WTC11 (cell line): ENCODE data around the gene GALNTL6. TPM values are rescaled to one million over a fixed set of nuclear protein-coding genes. Genes with fewer than 3 reads are reported as not detected.

Source experiments
- ATAC-seq: fragments of 200-7000 bp; cut with Tn5 transposase; 2 replicates; pipeline ENCODE4 v1.10.0; 2021; ENCODE audit warnings: mild to moderate bottlenecking, moderate library complexity
- CTCF ChIA-PET: fragments of 300-600 bp; sonication (Branson Sonifier 250); formaldehyde crosslinking; loops from one replicate; lab custom pipeline; 2021; ENCODE audit warnings: antibody characterized with exemption; lab: Charles Lee
- POLR2A ChIA-PET: fragments of 350-600 bp; sonication (Branson Sonifier 250); formaldehyde crosslinking; loops from one replicate; lab custom pipeline; 2021; ENCODE audit warnings: antibody characterized with exemption; lab: Charles Lee
- DNase-seq: peaks from one replicate; pipeline ENCODE4 v3.0.0; 2021; ENCODE audit warnings: low spot score
- H3K27ac Mint-ChIP-seq: 2 replicates; pipeline ENCODE4 v1.8.0; 2021; ENCODE audit warnings: mixed read lengths
- H3K27me3 Mint-ChIP-seq: 2 replicates; pipeline ENCODE4 v1.8.0; 2021; ENCODE audit warnings: low read depth, mild to moderate bottlenecking, moderate library complexity, mixed read lengths
- H3K36me3 Mint-ChIP-seq: 2 replicates; pipeline ENCODE4 v1.8.0; 2021; ENCODE audit warnings: mixed read lengths
- H3K4me1 Mint-ChIP-seq: 2 replicates; pipeline ENCODE4 v1.8.0; 2022; ENCODE audit warnings: mixed read lengths
- H3K4me3 Mint-ChIP-seq: 2 replicates; pipeline ENCODE4 v1.8.0; 2021; ENCODE audit warnings: mild to moderate bottlenecking, moderate library complexity, mixed read lengths
- H3K9me3 Mint-ChIP-seq: 2 replicates; pipeline ENCODE4 v1.8.0; 2021; ENCODE audit warnings: mixed read lengths
- EMX1 ChIP-seq: fragments of 250-450 bp; sonication (Bioruptor Pico); IDR thresholded peaks from 2 replicates; pipeline ENCODE4 v1.8.0; 2021; ENCODE audit warnings: mild to moderate bottlenecking
- ERG ChIP-seq: fragments of 250-450 bp; sonication (Bioruptor Pico); IDR thresholded peaks from 2 replicates; pipeline ENCODE4 v1.8.0; 2021; ENCODE audit warnings: mild to moderate bottlenecking
- ESRRA ChIP-seq: sonication (generic); formaldehyde crosslinking; IDR thresholded peaks from 2 replicates; pipeline ENCODE4 v1.8.1; 2022; ENCODE audit warnings: mild to moderate bottlenecking, missing genetic modification reagents, borderline replicate concordance
- FOXJ3 ChIP-seq: sonication (generic); formaldehyde crosslinking; IDR thresholded peaks from 2 replicates; pipeline ENCODE4 v1.9.0; 2021; ENCODE audit warnings: missing genetic modification reagents, mild to moderate bottlenecking, borderline replicate concordance
- KAT7 ChIP-seq: sonication (generic); formaldehyde crosslinking; IDR thresholded peaks from 2 replicates; pipeline ENCODE4 v1.8.1; 2023; ENCODE audit warnings: missing genetic modification reagents, mild to moderate bottlenecking, borderline replicate concordance
- MAX ChIP-seq: sonication (generic); formaldehyde crosslinking; IDR thresholded peaks from 2 replicates; pipeline ENCODE4 v1.8.0; 2022; ENCODE audit warnings: mild to moderate bottlenecking, missing genetic modification reagents
- NFATC4 ChIP-seq: fragments of 250-450 bp; sonication (Bioruptor Pico); IDR thresholded peaks from 2 replicates; pipeline ENCODE4 v1.9.0; 2021; ENCODE audit warnings: mild to moderate bottlenecking
- NFYB ChIP-seq: sonication (generic); formaldehyde crosslinking; conservative IDR thresholded peaks from 2 replicates; pipeline ENCODE4 v1.8.0; 2022; ENCODE audit warnings: low read depth, missing genetic modification reagents
- NR2C2 ChIP-seq: sonication (generic); formaldehyde crosslinking; IDR thresholded peaks from 2 replicates; pipeline ENCODE4 v1.8.0; 2022; ENCODE audit warnings: mild to moderate bottlenecking, missing genetic modification reagents
- SOX15 ChIP-seq: fragments of 250-450 bp; sonication (Bioruptor Pico); IDR thresholded peaks from 2 replicates; pipeline ENCODE4 v1.9.0; 2021; ENCODE audit warnings: mild to moderate bottlenecking
- SP1 ChIP-seq: sonication (generic); formaldehyde crosslinking; conservative IDR thresholded peaks from 2 replicates; pipeline ENCODE4 v1.8.1; 2022; ENCODE audit warnings: missing genetic modification reagents
- TEAD1 ChIP-seq: sonication (generic); formaldehyde crosslinking; IDR thresholded peaks from 2 replicates; pipeline ENCODE4 v1.8.0; 2022; ENCODE audit warnings: mild to moderate bottlenecking, missing genetic modification reagents
- USF2 ChIP-seq: sonication (generic); formaldehyde crosslinking; IDR thresholded peaks from 2 replicates; pipeline ENCODE4 v1.8.1; 2023; ENCODE audit warnings: mild to moderate bottlenecking, missing genetic modification reagents, moderate library complexity
- ZBTB21 ChIP-seq: sonication (generic); formaldehyde crosslinking; IDR thresholded peaks from 2 replicates; pipeline ENCODE4 v1.8.1; 2023; ENCODE audit warnings: mild to moderate bottlenecking, missing genetic modification reagents, borderline replicate concordance
- ZMAT4 ChIP-seq: fragments of 250-450 bp; sonication (Bioruptor Pico); IDR thresholded peaks from 2 replicates; pipeline ENCODE4 v1.9.0; 2021; ENCODE audit warnings: mild to moderate bottlenecking
- ZNF232 ChIP-seq: sonication (generic); formaldehyde crosslinking; IDR thresholded peaks from 2 replicates; pipeline ENCODE4 v1.8.0; 2022; ENCODE audit warnings: mild to moderate bottlenecking, missing genetic modification reagents
- ZNF512 ChIP-seq: sonication (generic); formaldehyde crosslinking; IDR thresholded peaks from 2 replicates; pipeline ENCODE4 v1.8.1; 2022; ENCODE audit warnings: missing genetic modification reagents, borderline replicate concordance
- total RNA-seq: library from RNA; stranded (reverse); gene quantifications from 3 replicates; pipeline ENCODE4 v1.2.3, GENCODE V29; 2021
- TF ChIP-seq, protein P1 (sequence below): sonication (generic); formaldehyde crosslinking; IDR thresholded peaks from 2 replicates; pipeline ENCODE4 v1.8.1; 2022; ENCODE audit warnings: mild to moderate bottlenecking, missing genetic modification reagents, moderate library complexity, borderline replicate concordance
- TF ChIP-seq, protein P2 (sequence below): sonication (generic); formaldehyde crosslinking; IDR thresholded peaks from 2 replicates; pipeline ENCODE4 v1.8.1; 2023; ENCODE audit warnings: mild to moderate bottlenecking, missing genetic modification reagents
- TF ChIP-seq, protein P3 (sequence below): fragments of 250-450 bp; sonication (Bioruptor Pico); conservative IDR thresholded peaks from 2 replicates; pipeline ENCODE4 v1.9.0; 2021; ENCODE audit warnings: mild to moderate bottlenecking
- TF ChIP-seq, protein P4 (sequence below): fragments of 250-450 bp; sonication (Bioruptor Pico); IDR thresholded peaks from 2 replicates; pipeline ENCODE4 v1.9.0; 2021; ENCODE audit warnings: moderate library complexity, mild to moderate bottlenecking, inconsistent platforms, borderline replicate concordance
- TF ChIP-seq, protein P5 (sequence below): sonication (generic); formaldehyde crosslinking; IDR thresholded peaks from 2 replicates; pipeline ENCODE4 v1.8.1; 2022; ENCODE audit warnings: low read depth, mild to moderate bottlenecking, moderate library complexity, missing genetic modification reagents, borderline replicate concordance

GALNTL6 gene
- total RNA-seq, 1 experiment from 2014 or later: 0.24 TPM

DNA sequence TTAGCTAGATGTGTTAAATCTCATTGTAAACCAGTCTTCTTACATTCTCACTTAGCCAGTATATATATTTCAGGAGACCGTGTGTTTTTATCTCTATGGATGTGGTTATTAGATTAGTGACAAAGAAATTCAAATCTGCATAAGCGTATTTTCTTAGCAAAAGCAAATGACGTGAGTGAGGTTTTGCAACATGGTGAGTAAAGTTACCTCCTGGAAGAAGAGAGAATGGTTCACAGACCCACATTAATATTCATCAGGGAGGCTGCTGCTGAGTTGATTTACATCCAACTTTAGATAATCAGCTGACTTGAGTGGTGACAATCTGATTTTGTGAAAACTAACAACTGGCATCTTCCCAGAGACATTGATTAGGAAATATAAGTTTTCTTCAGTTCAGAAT is 765.5 kb downstream of the GALNTL6 start:
- H3K9me3 Mint-ChIP-seq: no peaks in the 10 kb centered on the region
- TF ChIP-seq ESRRA (CRISPR knock-in tag) (no peak), SOX15 (no peak), MAX (CRISPR knock-in tag) (no peak), EMX1 (no peak), ZNF232 (CRISPR knock-in tag) (no peak), NFATC4 (CRISPR knock-in tag) (no peak), ERG (CRISPR knock-in tag) (no peak), FOXJ3 (no peak), TEAD1 (no peak), NR2C2 (CRISPR knock-in tag) (no peak), ZBTB21 (CRISPR knock-in tag) (no peak), ZMAT4 (no peak), ZNF512 (CRISPR knock-in tag) (no peak)
- TF ChIP-seq, protein P1, sequence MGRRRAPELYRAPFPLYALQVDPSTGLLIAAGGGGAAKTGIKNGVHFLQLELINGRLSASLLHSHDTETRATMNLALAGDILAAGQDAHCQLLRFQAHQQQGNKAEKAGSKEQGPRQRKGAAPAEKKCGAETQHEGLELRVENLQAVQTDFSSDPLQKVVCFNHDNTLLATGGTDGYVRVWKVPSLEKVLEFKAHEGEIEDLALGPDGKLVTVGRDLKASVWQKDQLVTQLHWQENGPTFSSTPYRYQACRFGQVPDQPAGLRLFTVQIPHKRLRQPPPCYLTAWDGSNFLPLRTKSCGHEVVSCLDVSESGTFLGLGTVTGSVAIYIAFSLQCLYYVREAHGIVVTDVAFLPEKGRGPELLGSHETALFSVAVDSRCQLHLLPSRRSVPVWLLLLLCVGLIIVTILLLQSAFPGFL (CRISPR knock-in tag): no peak
- TF ChIP-seq, protein P2, sequence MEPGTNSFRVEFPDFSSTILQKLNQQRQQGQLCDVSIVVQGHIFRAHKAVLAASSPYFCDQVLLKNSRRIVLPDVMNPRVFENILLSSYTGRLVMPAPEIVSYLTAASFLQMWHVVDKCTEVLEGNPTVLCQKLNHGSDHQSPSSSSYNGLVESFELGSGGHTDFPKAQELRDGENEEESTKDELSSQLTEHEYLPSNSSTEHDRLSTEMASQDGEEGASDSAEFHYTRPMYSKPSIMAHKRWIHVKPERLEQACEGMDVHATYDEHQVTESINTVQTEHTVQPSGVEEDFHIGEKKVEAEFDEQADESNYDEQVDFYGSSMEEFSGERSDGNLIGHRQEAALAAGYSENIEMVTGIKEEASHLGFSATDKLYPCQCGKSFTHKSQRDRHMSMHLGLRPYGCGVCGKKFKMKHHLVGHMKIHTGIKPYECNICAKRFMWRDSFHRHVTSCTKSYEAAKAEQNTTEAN (CRISPR knock-in tag): no peak
- no peak for ATAC-seq
- no peak for DNase-seq
- H3K4me3 Mint-ChIP-seq: no peak overlapping the region
- CTCF ChIA-PET: no interaction called here
- no peaks in the 10 kb centered on the region for H3K36me3 Mint-ChIP-seq
- POLR2A ChIA-PET: no interaction called here
- H3K4me1 Mint-ChIP-seq: 0 out of 2 replicates have a peak, but pooled peaks cover 2% of the 10 kb centered on the region
- H3K27ac Mint-ChIP-seq: no peak overlapping the region
- no peaks in the 10 kb centered on the region for H3K27me3 Mint-ChIP-seq

DNA sequence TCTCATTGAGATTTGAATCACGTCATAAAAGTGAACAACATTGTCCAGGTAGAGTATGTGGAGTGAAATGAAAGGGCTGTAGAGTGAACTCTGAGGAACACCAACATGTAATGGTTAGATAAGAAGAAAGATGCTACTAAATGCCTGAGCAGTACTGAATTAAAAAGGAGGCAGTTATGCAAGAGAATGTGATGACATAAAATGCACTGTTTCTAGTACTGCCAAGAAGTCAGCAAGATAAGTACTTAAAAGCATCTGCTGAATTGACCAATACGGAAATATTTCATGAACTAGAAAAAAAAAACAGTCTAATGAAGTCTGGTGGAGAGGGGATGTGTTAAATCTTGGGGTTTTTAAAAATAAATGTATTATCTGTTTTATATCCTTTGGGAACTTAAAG is 771.6 kb downstream of the GALNTL6 start:
- DNase-seq (no peak), ATAC-seq (no peak)
- Mint-ChIP-seq H3K4me1 (no peaks in the 10 kb centered on the region), H3K36me3 (no peaks in the 10 kb centered on the region), H3K9me3 (peaks cover 7% of the 10 kb centered on the region), H3K27ac (no peak overlapping the region), H3K27me3 (no peaks in the 10 kb centered on the region), H3K4me3 (no peak overlapping the region)
- ChIA-PET POLR2A (no interaction called here), CTCF (no interaction called here)
- TF ChIP-seq, protein P3, sequence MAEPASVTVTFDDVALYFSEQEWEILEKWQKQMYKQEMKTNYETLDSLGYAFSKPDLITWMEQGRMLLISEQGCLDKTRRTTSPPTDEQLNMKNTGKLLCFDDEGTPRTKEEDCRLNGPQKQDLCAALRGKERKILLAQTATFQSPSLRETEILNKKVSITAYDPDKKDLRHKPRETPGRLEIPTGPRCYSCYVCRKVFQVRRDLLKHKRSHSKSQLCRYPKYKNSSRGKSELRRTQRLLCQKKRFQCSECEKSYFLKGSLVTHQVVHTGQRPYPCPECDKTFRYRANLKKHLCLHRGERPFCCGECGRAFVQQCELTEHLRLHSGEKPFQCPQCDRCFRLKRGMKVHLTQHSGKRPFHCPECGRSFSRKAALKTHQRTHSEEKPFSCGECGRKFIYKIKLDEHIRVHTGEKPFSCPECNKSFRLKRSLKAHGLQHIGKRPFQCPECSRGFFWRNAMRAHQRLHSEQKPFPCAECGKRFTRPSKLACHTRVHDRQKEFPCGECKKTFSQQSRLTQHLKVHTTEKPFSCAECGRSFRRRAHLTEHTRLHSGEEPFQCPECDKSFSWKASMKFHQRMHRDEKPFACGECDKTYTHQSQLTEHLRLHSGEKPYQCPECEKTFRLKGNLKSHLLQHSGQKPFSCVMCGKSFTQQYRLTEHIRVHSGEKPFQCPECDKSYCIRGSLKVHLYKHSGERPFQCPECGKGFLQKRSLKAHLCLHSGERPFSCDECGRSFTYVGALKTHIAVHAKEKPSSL (CRISPR knock-in tag): no peak
- TF ChIP-seq, protein P4, sequence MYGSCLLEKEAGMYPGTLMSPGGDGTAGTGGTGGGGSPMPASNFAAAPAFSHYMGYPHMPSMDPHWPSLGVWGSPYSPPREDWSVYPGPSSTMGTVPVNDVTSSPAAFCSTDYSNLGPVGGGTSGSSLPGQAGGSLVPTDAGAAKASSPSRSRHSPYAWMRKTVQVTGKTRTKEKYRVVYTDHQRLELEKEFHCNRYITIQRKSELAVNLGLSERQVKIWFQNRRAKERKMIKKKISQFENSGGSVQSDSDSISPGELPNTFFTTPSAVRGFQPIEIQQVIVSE (CRISPR knock-in tag): no peak
- TF ChIP-seq NFYB (CRISPR knock-in tag): no peak
- TF ChIP-seq FOXJ3: no peak
- TF ChIP-seq ZBTB21 (CRISPR knock-in tag): no peak
- TF ChIP-seq, protein P5, sequence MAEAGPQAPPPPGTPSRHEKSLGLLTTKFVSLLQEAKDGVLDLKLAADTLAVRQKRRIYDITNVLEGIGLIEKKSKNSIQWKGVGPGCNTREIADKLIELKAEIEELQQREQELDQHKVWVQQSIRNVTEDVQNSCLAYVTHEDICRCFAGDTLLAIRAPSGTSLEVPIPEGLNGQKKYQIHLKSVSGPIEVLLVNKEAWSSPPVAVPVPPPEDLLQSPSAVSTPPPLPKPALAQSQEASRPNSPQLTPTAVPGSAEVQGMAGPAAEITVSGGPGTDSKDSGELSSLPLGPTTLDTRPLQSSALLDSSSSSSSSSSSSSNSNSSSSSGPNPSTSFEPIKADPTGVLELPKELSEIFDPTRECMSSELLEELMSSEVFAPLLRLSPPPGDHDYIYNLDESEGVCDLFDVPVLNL (CRISPR knock-in tag): no peak
- no peak for TF ChIP-seq SP1 (CRISPR knock-in tag)
- TF ChIP-seq KAT7 (CRISPR knock-in tag): no peak
- no peak for TF ChIP-seq USF2 (CRISPR knock-in tag)
